Panc1 (cell line): ENCODE results near the gene EIF5A. TPM values are rescaled to one million over a fixed set of nuclear protein-coding genes. Genes with fewer than 3 reads are reported as not detected.

Experiments used
- ATAC-seq: fragments of 200-7000 bp; cut with Tn5 transposase; 2 replicates; pipeline ENCODE4 v1.9.1; 2020; ENCODE audit warnings: mild to moderate bottlenecking, moderate library complexity
- BruUV-seq: library from RNA; stranded (reverse); fragments of 400-500 nt; replicated peaks from 2 replicates; lab custom pipeline; 2021; lab: Mats Ljungman, UMichigan
- CTCF ChIA-PET: fragments of 300-600 bp; sonication (Branson Sonifier 250); formaldehyde crosslinking; loops from one replicate; lab custom pipeline; 2022; ENCODE audit warnings: antibody characterized with exemption; lab: Charles Lee
- POLR2A ChIA-PET: fragments of 300-600 bp; sonication (Branson Sonifier 250); formaldehyde crosslinking; loops from one replicate; lab custom pipeline; 2022; ENCODE audit warnings: antibody characterized with exemption; lab: Charles Lee
- DNase-seq: peaks from one replicate; pipeline ENCODE4 v3.0.0-alpha.2; 2010; ENCODE audit warnings: low read depth, low spot score
- H3K27ac ChIP-seq: 2 replicates; pipeline ENCODE4 v1.5.1; 2011; ENCODE audit warnings: mild to moderate bottlenecking, low read length, inconsistent platforms
- H3K27me3 ChIP-seq: fragments of 200-500 bp; sonication (Bioruptor generic); 2 replicates; pipeline ENCODE4 v1.6.0; 2014; ENCODE audit warnings: low read length, inconsistent platforms; ENCODE audit not compliant: control insufficient read depth, insufficient read depth
- H3K36me3 ChIP-seq: fragments of 200-500 bp; sonication (Bioruptor generic); 2 replicates; pipeline ENCODE4 v1.5.1; 2014; ENCODE audit warnings: inconsistent platforms, mild to moderate bottlenecking, low read length, moderate library complexity; ENCODE audit not compliant: control insufficient read depth, insufficient read depth
- H3K4me1 ChIP-seq: 2 replicates; pipeline ENCODE4 v1.5.1; 2011; ENCODE audit warnings: inconsistent platforms, mild to moderate bottlenecking, low read length, moderate library complexity; ENCODE audit not compliant: control insufficient read depth, insufficient read depth
- H3K4me3 ChIP-seq, 2 experiments: 2 replicates each; pipeline ENCODE4 v1.5.1; 2011 to 2012; ENCODE audit warnings: low read depth in 2 of 2, low read length in 2 of 2, mild to moderate bottlenecking in 2 of 2, inconsistent platforms in 1 of 2, moderate library complexity in 1 of 2
- H3K9me3 ChIP-seq: fragments of 200-500 bp; sonication (Bioruptor generic); 2 replicates; pipeline ENCODE4 v1.5.1; 2014; ENCODE audit warnings: low read depth, mild to moderate bottlenecking, inconsistent platforms, low read length, moderate library complexity; ENCODE audit not compliant: control insufficient read depth, insufficient read depth
- CTCF ChIP-seq: fragments of 450-650 bp; IDR thresholded peaks from 2 replicates; pipeline ENCODE4 v1.5.1; 2017; ENCODE audit warnings: mild to moderate bottlenecking
- POLR2AphosphoS5 ChIP-seq: IDR thresholded peaks from 2 replicates; pipeline ENCODE4 v1.6.1; 2012; ENCODE audit warnings: mild to moderate bottlenecking, low read depth, low read length, moderate library complexity
- REST ChIP-seq, 2 experiments: IDR thresholded peaks; 2 replicates each; pipeline ENCODE4 v1.6.1; 2011 to 2012; ENCODE audit warnings: low read depth in 2 of 2, control low read depth in 1 of 2, low read length in 1 of 2, mild to moderate bottlenecking in 1 of 2, moderate library complexity in 1 of 2; ENCODE audit not compliant: insufficient read depth in 1 of 2
- SIN3A ChIP-seq: IDR thresholded peaks from 2 replicates; pipeline ENCODE4 v1.6.1; 2012; ENCODE audit warnings: low read depth, mild to moderate bottlenecking, low read length, moderate library complexity, borderline replicate concordance; ENCODE audit not compliant: insufficient read depth
- TCF7L2 ChIP-seq: IDR thresholded peaks from 2 replicates; pipeline ENCODE4 v1.6.1; 2011; ENCODE audit warnings: mild to moderate bottlenecking, low read depth, low read length, inconsistent platforms
- in situ Hi-C: cut with HindIII; loops from 2 replicates; pipeline ENCODE4 v1.10.0; 2016; ENCODE audit warnings: low sequenced_read_pairs, low pct_unique_long_range_greater_than_20kb
- intact Hi-C: fragments of 100-400 bp; cut with micrococcal nuclease; formaldehyde crosslinking; loops from one replicate; pipeline ENCODE4 v1.10.0; 2022; ENCODE audit not compliant: unreplicated experiment
- total RNA-seq: library from RNA; stranded (reverse); gene quantifications from one replicate; pipeline ENCODE4 v1.2.1, GENCODE V29; 2021; ENCODE audit not compliant: unreplicated experiment

The EIF5A gene
- total RNA-seq, 1 experiment from 2014 or later: 728 TPM

- peak; percentile 89 for ATAC-seq
- DNase-seq: no peak
- Histone ChIP-seq H3K4me1 (peaks cover 17% of the 10 kb centered on the region), H3K4me3 (peak within 1 kb of the TSS; percentile 41 to 56), H3K9me3 (no peaks in the 10 kb centered on the region), H3K36me3 (no peaks in the 10 kb centered on the region), H3K27ac (peak within 1 kb of the TSS; percentile 68), H3K27me3 (no peaks in the 10 kb centered on the region)
- ChIA-PET CTCF (no interaction called here), POLR2A (no interaction called here)
- in situ Hi-C loops: no loop called here
- BruUV-seq: no TSS peak
- intact Hi-C loops: no loop called here
- TF ChIP-seq POLR2AphosphoS5 (no peak), TCF7L2 (no peak), REST (IDR thresholded peaks at IDR 0.05; ENCODE audit: insufficient read depth in 1 of 2, low read depth in 2 of 2, low read length in 1 of 2) (no peak), CTCF (no peak), SIN3A (0 out of 2 replicates have a peak, but pooled peaks have one; percentile 39)
These were observed 12.7 kb upstream of the EIF5A start, which contains the start of gene YBX2 for GRCh38 chr17:7294614-7295153. Gene YBX2 (minus strand): TSS chr17:7294639. CDS start chr17:7294500, 139 bp downstream.

GRCh38 chr17:7295230-7296180 lies 11.9 kb upstream of the EIF5A start:
- ATAC-seq: peak; percentile 47

More at GRCh38 chr17:7295230-7296180, 11.9 kb upstream of the EIF5A start:
- Histone ChIP-seq H3K4me1 (peaks cover 17% of the 10 kb centered on the region), H3K36me3 (no peaks in the 10 kb centered on the region), H3K4me3 (peak overlapping the region; percentile 41 to 56), H3K27me3 (no peaks in the 10 kb centered on the region), H3K9me3 (no peaks in the 10 kb centered on the region), H3K27ac (peak overlapping the region; percentile 68)
- DNase-seq: no peak
- intact Hi-C loops: loop anchor here (2.0 kb wide), 1 partner anchor 15 kb away; the partner anchor contains the start of gene SLC2A4
- CTCF ChIA-PET: interaction anchor here (0.8 kb wide), 1 partner anchor 14 kb away, joined by 4 read pairs; the partner anchor contains the start of gene SLC2A4
- BruUV-seq: no TSS peak
- TF ChIP-seq CTCF: no peak
- TF ChIP-seq POLR2AphosphoS5: no peak
- POLR2A ChIA-PET: no interaction called here
- in situ Hi-C loops: no loop called here
